CD4-positive, alpha-beta memory T cell (primary cell): ENCODE measurements around the gene CFAP91. TPM values are rescaled to one million over a fixed set of nuclear protein-coding genes. Genes with fewer than 3 reads are reported as not detected.

Experiments used
- CTCF ChIA-PET: fragments of 350-600 bp; sonication (Branson Sonifier 250); formaldehyde crosslinking; loops from one replicate; lab custom pipeline; 2021; ENCODE audit warnings: inconsistent platforms; ENCODE audit not compliant: partially characterized antibody; lab: Charles Lee
- POLR2A ChIA-PET: fragments of 350-600 bp; sonication (Branson Sonifier 250); formaldehyde crosslinking; loops from one replicate; lab custom pipeline; 2021; ENCODE audit not compliant: partially characterized antibody; lab: Charles Lee
- DNase-seq, 5 donors: peaks; one replicate each; pipeline versions ENCODE4 v3.0.0 to v3.0.0-alpha.2; 2020 to 2022; ENCODE audit warnings: mixed read lengths in 1 of 5
- H3K27ac ChIP-seq: one replicate; pipeline ENCODE4 v1.7.0; 2013; ENCODE audit warnings: low read depth, low read length
- H3K27me3 ChIP-seq: 2 replicates; pipeline ENCODE4 v1.7.0; 2013; ENCODE audit warnings: mild to moderate bottlenecking, low read length, moderate library complexity; ENCODE audit not compliant: insufficient read depth
- H3K36me3 ChIP-seq: 2 replicates; pipeline ENCODE4 v1.7.0; 2013; ENCODE audit warnings: mild to moderate bottlenecking, low read length, moderate library complexity; ENCODE audit not compliant: insufficient read depth
- H3K4me1 ChIP-seq: 2 replicates; pipeline ENCODE4 v1.7.0; 2013; ENCODE audit warnings: mild to moderate bottlenecking, low read length, moderate library complexity; ENCODE audit not compliant: insufficient read depth
- H3K4me3 ChIP-seq, 2 donors: one replicate each; pipeline ENCODE4 v1.7.0; 2013; ENCODE audit warnings: low read length in 2 of 2, mild to moderate bottlenecking in 1 of 2
- H3K9me3 ChIP-seq, 2 donors: one replicate each; pipeline ENCODE4 v1.7.0; 2013; ENCODE audit warnings: low read length in 2 of 2, control low read depth in 1 of 2; ENCODE audit not compliant: control insufficient read depth in 1 of 2
- H3K27ac Mint-ChIP-seq, 7 donors: one replicate each; pipeline ENCODE4 v1.8.0; 2020 to 2021; ENCODE audit warnings: mixed read lengths in 7 of 7, mild to moderate bottlenecking in 6 of 7, inconsistent platforms in 3 of 7, moderate library complexity in 3 of 7
- H3K27me3 Mint-ChIP-seq, 2 donors: one replicate each; pipeline ENCODE4 v1.8.0; 2020 to 2021; ENCODE audit warnings: mixed read lengths in 2 of 2
- H3K36me3 Mint-ChIP-seq, 2 donors: one replicate each; pipeline ENCODE4 v1.8.0; 2020 to 2021; ENCODE audit warnings: mixed read lengths in 2 of 2, inconsistent platforms in 1 of 2, mild to moderate bottlenecking in 1 of 2
- H3K4me1 Mint-ChIP-seq, 4 donors: one replicate each; pipeline ENCODE4 v1.8.0; 2020 to 2021; ENCODE audit warnings: mixed read lengths in 4 of 4, mild to moderate bottlenecking in 1 of 4
- H3K4me3 Mint-ChIP-seq, 8 donors: one replicate each; pipeline ENCODE4 v1.8.0; 2020 to 2021; ENCODE audit warnings: mixed read lengths in 8 of 8, mild to moderate bottlenecking in 7 of 8, moderate library complexity in 6 of 8, inconsistent platforms in 3 of 8
- H3K9me3 Mint-ChIP-seq, 8 donors: one replicate each; pipeline ENCODE4 v1.8.0; 2020 to 2021; ENCODE audit warnings: mixed read lengths in 8 of 8, mild to moderate bottlenecking in 5 of 8, inconsistent platforms in 3 of 8, moderate library complexity in 1 of 8
- intact Hi-C: fragments of 100-400 bp; cut with micrococcal nuclease; formaldehyde crosslinking; loops from one replicate; pipeline ENCODE4 v1.15.1; 2023
- polyA plus RNA-seq, 2 donors: library from polyadenylated mRNA; unstranded; fragments of 300-500 nt; fragmentation: Illumina TruSeq; gene quantifications; one replicate each; pipeline ENCODE4 v1.2.3, GENCODE V29; 2021
- total RNA-seq, 2 experiments: library from RNA; stranded (reverse); gene quantifications; one replicate each; pipeline ENCODE4 v1.2.3, GENCODE V29; 2021

CFAP91 gene
- under 1 TPM in 1 of 2 experiments, not detected in 1; 0.58 TPM for total RNA-seq
- polyA plus RNA-seq, result under 1 TPM in 1 of 2 donors, not detected in 1; 0.48 TPM

DNA sequence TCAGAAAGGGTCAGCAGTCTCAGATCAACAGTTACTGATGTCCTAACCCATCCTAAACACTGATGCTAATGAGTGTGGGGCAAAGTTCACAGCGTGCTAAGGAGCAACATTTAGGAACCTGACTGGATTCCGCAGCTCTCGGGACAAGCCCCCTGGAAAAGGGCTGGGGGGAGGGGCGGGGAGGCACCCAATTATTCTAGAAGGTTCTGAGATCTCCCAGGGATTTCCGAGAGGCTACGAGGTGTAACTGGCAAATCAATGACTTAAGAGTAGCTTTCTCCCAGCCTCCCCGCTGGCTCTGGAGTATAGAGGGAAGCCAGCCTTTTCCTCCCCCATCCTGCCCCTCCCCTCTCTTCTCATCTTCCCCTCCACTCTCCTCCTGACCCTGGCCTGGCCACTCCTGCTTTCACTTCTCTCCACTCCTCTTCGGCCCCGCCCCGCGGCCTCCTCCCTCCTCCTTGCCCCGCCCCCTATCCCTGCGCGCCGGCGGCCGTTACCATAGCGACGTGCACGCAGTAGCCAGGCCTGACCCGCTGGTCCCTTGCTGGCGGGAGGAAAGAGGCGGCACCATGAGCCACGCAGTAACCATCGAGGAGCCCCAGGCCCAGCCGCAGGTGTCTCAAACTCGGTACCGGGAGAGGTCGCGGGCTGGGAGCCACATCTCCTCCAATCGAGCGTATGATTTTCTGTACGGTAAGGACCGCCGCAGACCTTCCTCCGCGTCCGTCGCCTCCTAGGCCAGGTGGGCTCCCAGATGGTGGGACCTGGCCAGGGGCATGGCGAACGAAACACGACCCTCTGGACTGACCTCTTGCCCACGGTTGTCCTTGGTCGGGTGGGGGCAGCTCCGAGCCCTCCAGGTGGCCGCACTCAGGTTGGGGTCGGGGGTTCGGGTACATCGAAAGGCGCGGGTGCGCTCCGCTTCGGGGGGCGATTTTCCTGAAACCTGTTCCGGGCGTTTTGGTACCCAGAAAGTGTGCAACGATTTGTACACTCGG, at the start of gene CFAP91:
CFAP91 (plus strand) TSS at position 493 of the 998 bp plus-strand sequence; CDS start at position 570, 77 bp downstream.
- peak; percentile 70 to 85 (median 77) for DNase-seq
- peak within 1 kb of the TSS; percentile 24 for H3K27ac ChIP-seq
- H3K4me1 Mint-ChIP-seq, result peaks cover 15 to 46% (median 25%) of the 10 kb centered on the region in 4 donors
- H3K36me3 Mint-ChIP-seq, result no peaks in the 10 kb centered on the region
- no peaks in the 10 kb centered on the region for H3K36me3 ChIP-seq
- peak within 1 kb of the TSS; percentile 14 to 53 for H3K4me3 ChIP-seq
- no peaks in the 10 kb centered on the region for H3K27me3 ChIP-seq
- H3K9me3 ChIP-seq, result no peaks in the 10 kb centered on the region
- H3K9me3 Mint-ChIP-seq, result no peaks in the 10 kb centered on the region
- CTCF ChIA-PET, result no interaction called here
- H3K27ac Mint-ChIP-seq, result peak within 1 kb of the TSS; percentile 42 to 85 (median 73)
- intact Hi-C loops, result loop anchor here (1.0 kb wide), 1 partner anchor 26 kb away; the partner anchor contains the start of gene COX17
- peaks cover 25% of the 10 kb centered on the region for H3K4me1 ChIP-seq
- peak within 1 kb of the TSS; percentile 80 to 89 (median 82) for H3K4me3 Mint-ChIP-seq
- POLR2A ChIA-PET, result no interaction called here
- no peaks in the 10 kb centered on the region for H3K27me3 Mint-ChIP-seq

DNA sequence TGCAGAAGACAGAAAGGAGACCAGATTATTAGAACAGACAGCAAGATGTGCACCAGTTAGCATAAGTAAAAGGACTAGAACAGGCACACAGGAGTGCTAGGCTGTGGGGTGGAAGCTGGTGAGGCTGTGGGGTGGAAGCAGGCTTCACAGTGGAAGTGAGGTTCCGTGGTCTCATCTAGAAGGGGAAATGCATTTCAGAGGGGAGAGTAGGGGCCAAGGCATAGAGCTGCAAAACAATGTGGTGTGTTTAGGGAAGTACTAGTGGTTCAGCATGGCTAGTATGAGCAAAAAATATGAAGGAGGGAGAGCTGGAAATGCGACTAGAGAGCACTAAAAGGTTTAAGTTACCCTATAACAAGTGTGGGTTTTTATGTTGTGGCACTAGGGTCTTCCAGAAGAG, 48.9 kb upstream of the CFAP91 start:
- POLR2A ChIA-PET, result no interaction called here

DNA sequence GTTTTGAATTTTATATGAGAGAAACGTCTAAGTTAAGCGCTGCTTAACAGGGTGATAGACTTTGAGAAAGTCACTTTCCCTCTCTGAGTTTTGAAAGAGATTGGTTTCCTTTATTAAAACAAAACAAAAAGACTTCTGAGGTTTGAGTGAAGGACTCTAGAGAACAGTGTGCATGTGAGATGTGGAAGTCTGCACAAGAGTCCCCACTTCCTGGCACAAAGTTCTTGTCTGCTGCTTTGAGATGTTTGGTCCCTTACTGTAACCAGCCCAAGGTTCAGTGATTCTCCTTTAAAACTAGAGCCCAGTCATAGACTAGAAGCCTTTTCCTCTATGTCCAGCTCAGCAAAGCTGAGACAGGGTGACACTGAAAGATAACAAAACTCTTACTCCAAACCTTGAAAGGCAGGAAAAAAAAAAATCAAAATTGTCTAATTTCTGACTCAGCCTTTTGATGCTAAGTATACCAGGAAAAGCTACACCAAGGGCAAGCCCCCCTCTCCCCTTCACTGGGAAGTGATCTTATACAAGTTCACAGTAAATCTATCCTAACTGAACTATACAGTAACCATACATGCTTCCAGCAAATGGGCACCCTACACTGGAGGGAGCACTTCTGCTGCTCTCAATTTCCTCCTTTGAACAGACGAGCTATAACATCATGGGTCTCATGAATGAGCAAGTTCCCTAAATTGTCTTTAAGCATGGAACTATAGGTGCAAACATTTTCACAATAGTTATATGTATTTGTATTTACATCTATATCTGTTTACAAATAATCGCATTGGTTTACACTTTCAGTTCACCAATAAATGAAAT, 44.7 kb upstream of the CFAP91 start:
- Histone ChIP-seq H3K4me1 (no peaks in the 10 kb centered on the region), H3K27ac (no peak overlapping the region), H3K4me3 (no peak overlapping the region), H3K27me3 (no peaks in the 10 kb centered on the region), H3K36me3 (no peaks in the 10 kb centered on the region), H3K9me3 (no peaks in the 10 kb centered on the region)
- Mint-ChIP-seq H3K36me3 (peaks cover 18 to 33% of the 10 kb centered on the region in 2 donors), H3K9me3 (no peaks in the 10 kb centered on the region), H3K27me3 (no peaks in the 10 kb centered on the region), H3K4me3 (no peak overlapping the region), H3K27ac (no peak overlapping the region), H3K4me1 (peaks cover 0 to 2% (median under 1%) of the 10 kb centered on the region in 4 donors)
- ChIA-PET CTCF (interaction anchor here (1.2 kb wide), 1 partner anchor 17 kb away, joined by 3 read pairs; no protein-coding TSS in a partner anchor), POLR2A (no interaction called here)
- intact Hi-C loops, result no loop called here
- no peak for DNase-seq

More for the DNA sequence above, 48.9 kb upstream of the CFAP91 start:
- Histone ChIP-seq H3K27ac (no peak overlapping the region), H3K36me3 (no peaks in the 10 kb centered on the region), H3K4me1 (no peaks in the 10 kb centered on the region), H3K4me3 (no peak overlapping the region), H3K9me3 (no peaks in the 10 kb centered on the region), H3K27me3 (no peaks in the 10 kb centered on the region)
- CTCF ChIA-PET, result no interaction called here
- H3K4me3 Mint-ChIP-seq, result no peak overlapping the region
- no peaks in the 10 kb centered on the region for H3K9me3 Mint-ChIP-seq
- no peaks in the 10 kb centered on the region for H3K27me3 Mint-ChIP-seq
- H3K36me3 Mint-ChIP-seq, result peaks cover 27 to 49% of the 10 kb centered on the region in 2 donors
- intact Hi-C loops, result no loop called here
- H3K4me1 Mint-ChIP-seq, result peaks cover 0 to 2% (median 0%) of the 10 kb centered on the region in 4 donors
- H3K27ac Mint-ChIP-seq, result no peak overlapping the region
- no peak for DNase-seq

DNA sequence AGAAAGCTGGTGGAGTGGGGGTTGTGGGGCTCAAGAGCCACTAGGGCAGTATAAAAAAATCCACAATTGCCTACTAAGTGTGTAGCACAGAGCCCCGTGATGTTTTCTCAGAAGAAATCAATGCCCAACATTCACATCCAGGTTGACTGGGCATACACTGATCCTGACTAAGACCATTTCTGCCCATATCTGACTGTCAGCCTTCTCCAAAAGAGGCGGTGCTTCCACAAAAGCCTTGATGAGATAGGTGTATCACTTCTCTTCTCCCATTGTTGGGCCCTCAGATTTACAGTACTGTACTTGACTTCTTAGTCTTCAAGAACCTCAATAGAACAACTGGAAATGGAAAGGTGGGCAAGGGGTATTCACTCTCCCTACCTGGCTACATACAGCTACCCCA, 43.8 kb upstream of the CFAP91 start:
- Mint-ChIP-seq H3K4me1 (peaks cover 0 to 2% (median under 1%) of the 10 kb centered on the region in 4 donors), H3K36me3 (peaks cover 15 to 28% of the 10 kb centered on the region in 2 donors), H3K27me3 (no peaks in the 10 kb centered on the region), H3K9me3 (no peaks in the 10 kb centered on the region), H3K27ac (no peak overlapping the region), H3K4me3 (no peak overlapping the region)
- Histone ChIP-seq H3K27me3 (no peaks in the 10 kb centered on the region), H3K4me1 (no peaks in the 10 kb centered on the region), H3K9me3 (no peaks in the 10 kb centered on the region), H3K4me3 (no peak overlapping the region), H3K36me3 (no peaks in the 10 kb centered on the region), H3K27ac (no peak overlapping the region)
- no peak for DNase-seq
- ChIA-PET POLR2A (no interaction called here), CTCF (no interaction called here)
- intact Hi-C loops, result no loop called here

DNA sequence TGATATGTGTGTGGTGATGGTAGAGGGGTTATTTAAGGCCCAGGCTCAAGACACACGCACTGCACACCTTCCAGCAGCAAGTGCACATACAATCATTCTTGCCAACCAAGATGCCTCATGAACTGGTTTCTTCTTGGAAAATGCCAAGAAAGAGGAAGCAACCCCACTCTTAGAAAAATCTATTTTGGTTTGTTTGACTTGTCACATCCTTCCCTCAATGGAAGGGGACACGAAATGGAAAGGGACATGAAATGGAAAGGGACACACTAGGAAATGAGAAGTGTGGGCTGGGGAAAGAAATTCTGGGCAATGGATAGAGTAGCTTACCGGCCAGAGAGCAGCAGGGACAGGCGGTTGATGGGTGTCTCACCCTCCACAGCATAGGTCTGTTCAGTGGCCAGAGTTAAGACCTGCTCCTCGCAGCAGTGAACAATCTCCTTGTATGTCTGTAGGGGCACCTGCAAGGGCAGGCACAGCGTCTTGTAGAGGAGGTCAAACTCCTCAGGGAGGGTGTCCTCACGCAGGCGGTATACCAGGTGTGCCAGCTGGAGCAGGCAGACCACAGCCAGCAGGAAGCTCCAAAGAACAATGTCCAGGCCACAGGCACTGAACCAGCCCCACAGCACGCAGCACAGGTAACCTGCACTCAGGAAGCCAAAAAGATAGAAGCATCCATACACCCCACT, 43.1 kb upstream of the CFAP91 start:
- no peak overlapping the region for H3K4me3 ChIP-seq
- peaks cover 0 to 2% (median under 1%) of the 10 kb centered on the region in 4 donors for H3K4me1 Mint-ChIP-seq
- H3K36me3 ChIP-seq, result no peaks in the 10 kb centered on the region
- no peaks in the 10 kb centered on the region for H3K9me3 ChIP-seq
- no peak overlapping the region for H3K4me3 Mint-ChIP-seq
- no peak for DNase-seq
- H3K36me3 Mint-ChIP-seq, result peaks cover 15 to 24% of the 10 kb centered on the region in 2 donors
- no peaks in the 10 kb centered on the region for H3K4me1 ChIP-seq
- H3K27ac Mint-ChIP-seq, result peak overlapping the region in 2 of 7 donors; percentile 8 to 45
- intact Hi-C loops, result no loop called here
- H3K27me3 ChIP-seq, result no peaks in the 10 kb centered on the region
- ChIA-PET CTCF (no interaction called here), POLR2A (no interaction called here)
- H3K27me3 Mint-ChIP-seq, result no peaks in the 10 kb centered on the region
- no peak overlapping the region for H3K27ac ChIP-seq
- H3K9me3 Mint-ChIP-seq, result no peaks in the 10 kb centered on the region

DNA sequence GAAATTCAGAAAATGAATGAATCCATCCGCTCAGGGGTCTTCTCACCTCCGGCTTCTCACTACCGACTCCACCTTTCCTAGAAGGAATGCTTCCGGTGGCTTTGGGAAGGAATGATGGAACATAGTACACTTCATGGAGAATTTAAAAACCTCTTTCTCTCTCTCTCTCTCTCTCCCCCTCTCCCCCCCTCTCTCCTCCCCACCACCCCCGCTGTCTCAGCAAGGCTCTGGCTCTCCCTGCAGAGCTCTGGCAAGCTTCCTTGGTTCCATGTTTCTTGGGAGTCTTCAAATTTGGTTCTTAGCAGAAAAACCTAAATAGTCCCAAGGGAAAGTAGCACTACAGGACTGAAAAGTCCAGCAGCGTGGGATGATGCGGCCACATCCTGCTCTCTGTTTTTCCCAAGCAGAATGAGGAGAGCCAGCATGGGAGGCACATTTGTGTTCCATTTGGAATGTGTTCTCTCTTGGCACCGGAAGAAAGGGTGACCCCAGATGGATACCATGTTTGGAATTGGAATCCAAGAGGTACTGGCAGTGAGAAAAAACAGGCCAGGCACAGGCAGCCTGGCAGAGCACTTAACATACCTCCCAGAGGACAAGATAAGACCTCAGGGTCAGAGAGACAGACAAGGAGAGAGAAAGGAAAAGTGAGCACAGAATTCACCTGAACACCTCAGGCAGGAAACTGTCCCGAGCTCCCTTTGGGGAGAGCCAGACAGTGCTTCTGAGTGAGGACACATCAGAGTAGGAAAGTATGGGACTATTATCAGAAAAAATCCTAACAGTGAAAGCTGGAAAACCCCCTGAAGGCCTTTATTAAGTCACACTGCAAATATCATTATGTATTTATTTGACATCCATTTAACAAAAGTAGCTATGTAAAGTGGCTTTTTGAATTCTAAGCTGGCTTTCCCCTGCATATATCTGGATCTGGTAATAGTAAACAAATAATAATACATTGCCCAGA, 42.1 kb upstream of the CFAP91 start, which contains the start of gene POPDC2:
POPDC2 (minus strand) TSS at position 116 of the 967 bp plus-strand sequence. CDS start 166 bp downstream, outside the sequence.
- Mint-ChIP-seq H3K4me3 (no peak within 1 kb of the TSS), H3K9me3 (no peaks in the 10 kb centered on the region), H3K27me3 (no peaks in the 10 kb centered on the region), H3K4me1 (peaks cover 0 to 2% (median under 1%) of the 10 kb centered on the region in 4 donors), H3K27ac (peak within 1 kb of the TSS in 2 of 7 donors; percentile 8 to 45), H3K36me3 (peaks cover 15 to 24% of the 10 kb centered on the region in 2 donors)
- ChIA-PET CTCF (interaction anchor here (1.2 kb wide), 1 partner anchor 12 kb away, joined by 3 read pairs; no protein-coding TSS in a partner anchor), POLR2A (no interaction called here)
- Histone ChIP-seq H3K4me1 (no peaks in the 10 kb centered on the region), H3K9me3 (no peaks in the 10 kb centered on the region), H3K36me3 (no peaks in the 10 kb centered on the region), H3K4me3 (no peak within 1 kb of the TSS), H3K27me3 (no peaks in the 10 kb centered on the region), H3K27ac (no peak within 1 kb of the TSS)
- intact Hi-C loops, result no loop called here
- no peak for DNase-seq
